GM12873 (cell line): ENCODE results near the gene DSG4.

Experiments
- TF ChIP-seq, protein P1 (sequence below): IDR thresholded peaks from 2 replicates; pipeline ENCODE4 v1.5.1; 2012; ENCODE audit warnings: low read depth, mild to moderate bottlenecking, moderate library complexity, low read length, control low read depth; ENCODE audit not compliant: insufficient read depth; ENCODE audit errors: missing control alignments

The DSG4 gene

DNA sequence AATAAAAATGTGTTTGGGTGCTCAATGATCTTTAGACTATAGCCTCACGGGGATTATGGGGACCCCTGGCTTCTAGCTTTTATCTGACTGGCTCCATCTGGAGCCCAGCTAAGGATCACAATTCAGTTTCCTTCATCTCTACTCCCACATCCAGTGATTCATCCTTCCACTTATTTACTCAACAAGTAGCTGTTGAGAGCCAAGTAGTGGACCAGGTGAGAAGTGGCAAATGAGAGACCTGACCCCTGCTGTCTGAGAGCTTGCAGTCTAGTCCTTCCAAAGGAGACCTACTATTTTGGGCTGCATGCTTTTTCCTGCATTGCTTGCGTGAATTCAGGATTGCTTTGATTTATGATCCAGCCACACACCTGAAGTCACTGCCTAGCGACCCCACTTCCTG is 60.2 kb downstream of the DSG4 start:
- TF ChIP-seq, protein P1, sequence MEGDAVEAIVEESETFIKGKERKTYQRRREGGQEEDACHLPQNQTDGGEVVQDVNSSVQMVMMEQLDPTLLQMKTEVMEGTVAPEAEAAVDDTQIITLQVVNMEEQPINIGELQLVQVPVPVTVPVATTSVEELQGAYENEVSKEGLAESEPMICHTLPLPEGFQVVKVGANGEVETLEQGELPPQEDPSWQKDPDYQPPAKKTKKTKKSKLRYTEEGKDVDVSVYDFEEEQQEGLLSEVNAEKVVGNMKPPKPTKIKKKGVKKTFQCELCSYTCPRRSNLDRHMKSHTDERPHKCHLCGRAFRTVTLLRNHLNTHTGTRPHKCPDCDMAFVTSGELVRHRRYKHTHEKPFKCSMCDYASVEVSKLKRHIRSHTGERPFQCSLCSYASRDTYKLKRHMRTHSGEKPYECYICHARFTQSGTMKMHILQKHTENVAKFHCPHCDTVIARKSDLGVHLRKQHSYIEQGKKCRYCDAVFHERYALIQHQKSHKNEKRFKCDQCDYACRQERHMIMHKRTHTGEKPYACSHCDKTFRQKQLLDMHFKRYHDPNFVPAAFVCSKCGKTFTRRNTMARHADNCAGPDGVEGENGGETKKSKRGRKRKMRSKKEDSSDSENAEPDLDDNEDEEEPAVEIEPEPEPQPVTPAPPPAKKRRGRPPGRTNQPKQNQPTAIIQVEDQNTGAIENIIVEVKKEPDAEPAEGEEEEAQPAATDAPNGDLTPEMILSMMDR, result no peak

DNA sequence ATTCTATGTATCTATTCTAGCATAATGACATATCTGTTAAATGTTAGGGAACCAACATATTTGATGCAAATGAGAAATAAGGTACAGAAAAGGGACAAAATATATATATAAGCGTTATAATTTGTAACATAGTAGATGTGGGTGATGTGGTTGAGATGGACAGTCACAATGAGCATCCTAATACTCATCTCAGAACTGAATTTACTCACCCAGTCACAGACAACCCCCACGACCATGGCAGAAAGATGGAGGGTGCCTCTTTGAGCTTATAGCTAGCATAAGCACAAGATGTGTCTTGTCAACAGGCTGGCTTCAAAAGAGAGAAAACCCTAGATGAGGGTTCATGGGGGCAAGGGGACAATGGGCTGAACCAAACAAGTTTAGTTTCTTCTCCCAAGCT is 61.8 kb downstream of the DSG4 start:
- TF ChIP-seq, protein P1, result no peak

- TF ChIP-seq, protein P1, result no peak
These were observed 63.3 kb downstream of the DSG4 start for GRCh38 chr18:31439807-31440325.

DNA sequence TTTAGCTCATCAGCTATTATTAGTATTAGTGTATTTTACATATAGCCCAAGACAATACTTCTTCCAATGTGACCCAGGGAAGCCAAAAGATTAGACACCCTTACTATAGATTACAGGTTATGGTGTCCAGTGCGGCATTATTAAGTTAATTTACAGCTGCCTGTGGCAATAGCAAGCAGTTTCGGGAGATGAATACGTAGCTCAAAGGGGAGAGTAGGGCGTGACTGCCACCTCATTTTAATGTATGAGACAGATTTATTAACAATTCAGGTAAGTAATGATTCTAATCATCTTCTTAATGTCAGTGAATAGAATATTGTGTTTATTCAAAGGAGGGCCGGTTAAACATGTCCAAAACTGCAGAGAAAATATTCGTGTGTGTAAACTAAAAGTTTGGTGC is 64.2 kb downstream of the DSG4 start:
- TF ChIP-seq, protein P1, result no peak

GRCh38 chr18:31441493-31441892 is 64.9 kb downstream of the DSG4 start:
- TF ChIP-seq, protein P1, result no peak

- TF ChIP-seq, protein P1, result no peak
These were observed 67.6 kb downstream of the DSG4 start for GRCh38 chr18:31444142-31444541.

DNA sequence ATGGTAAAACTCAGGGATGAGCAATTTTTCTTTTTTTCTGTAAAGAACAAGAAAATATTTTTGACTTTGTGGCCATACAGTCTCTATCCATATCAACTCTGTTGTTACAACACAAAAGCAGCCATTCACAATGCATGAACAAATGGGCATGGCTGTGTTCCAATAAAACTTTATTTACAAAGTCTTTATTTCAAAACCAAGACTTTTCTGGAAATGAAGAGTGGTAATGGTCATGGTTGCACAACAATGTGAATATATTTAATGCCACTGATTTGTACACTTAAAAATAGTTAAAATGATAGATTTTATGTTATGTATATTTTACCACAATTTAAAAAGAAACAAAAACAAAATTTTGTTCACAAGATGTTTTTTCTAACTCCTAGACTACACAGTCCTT is 69.3 kb downstream of the DSG4 start:
- TF ChIP-seq, protein P1, result no peak

GRCh38 chr18:31446854-31447253 is 70.3 kb downstream of the DSG4 start:
- TF ChIP-seq, protein P1, result no peak
